Measurements from ENCODE around the gene BTBD10.
"Not testable (repeated sequence)": the region's sequence is repeated elsewhere in the genome, so short reads cannot be mapped to it uniquely, and the experiment has no call there.

The BTBD10 gene

DNA sequence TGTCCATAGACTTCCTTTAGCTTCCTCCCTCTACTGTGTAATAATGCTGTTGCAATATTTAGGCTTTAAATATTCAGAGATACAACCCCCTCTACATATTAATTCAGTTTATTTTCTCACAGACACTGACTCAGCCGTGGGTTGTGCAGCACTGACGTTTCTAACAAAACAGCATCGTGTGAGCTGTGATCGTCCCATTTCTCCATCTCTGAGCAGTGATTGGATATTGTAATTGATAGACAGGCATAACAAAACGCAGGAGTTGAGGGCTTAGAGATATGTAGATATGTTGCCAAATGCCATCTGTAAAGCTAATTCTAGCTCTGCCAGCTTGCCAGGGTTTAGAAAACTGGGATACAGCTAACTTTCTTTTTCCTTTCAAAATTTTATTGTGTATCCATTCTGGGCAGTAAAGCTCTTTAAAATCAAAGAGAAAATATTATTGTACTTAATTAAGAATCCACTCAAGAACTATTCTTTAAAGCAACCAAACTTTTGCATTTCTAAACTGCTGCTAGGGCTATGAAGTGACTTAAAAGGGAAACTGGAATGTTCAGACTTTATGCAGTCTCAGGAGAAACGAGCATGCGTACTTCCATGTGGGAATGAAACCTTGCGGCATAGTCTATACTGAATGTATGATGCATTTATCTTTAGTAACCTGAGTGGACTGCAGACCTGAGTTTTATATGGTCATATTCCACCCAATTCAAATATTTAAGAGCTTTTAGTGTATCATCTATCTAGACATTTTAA is 22.7 kb downstream of the BTBD10 start:
- DNase-seq (ENCODE audit: low spot score) = peak; percentile 63

DNA sequence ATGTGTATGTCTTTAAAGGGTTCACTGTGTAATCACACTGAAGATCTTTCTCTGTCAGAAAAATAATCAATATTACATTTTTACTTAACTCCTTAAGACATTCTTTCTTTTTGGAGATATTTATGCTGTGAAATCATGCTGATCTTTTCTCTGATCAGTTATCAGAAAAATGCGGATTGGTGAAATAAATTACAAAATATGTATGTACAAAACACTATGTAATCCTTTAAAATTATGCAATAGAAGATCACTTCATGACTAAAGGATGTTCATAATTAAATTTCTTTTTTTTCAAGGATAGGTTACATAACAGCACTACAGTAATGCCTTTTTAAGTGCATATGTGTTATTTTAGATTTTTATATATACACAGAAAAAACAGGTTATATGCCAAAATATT is 24.7 kb downstream of the BTBD10 start:
- no peak for DNase-seq (ENCODE audit: low spot score)

DNA sequence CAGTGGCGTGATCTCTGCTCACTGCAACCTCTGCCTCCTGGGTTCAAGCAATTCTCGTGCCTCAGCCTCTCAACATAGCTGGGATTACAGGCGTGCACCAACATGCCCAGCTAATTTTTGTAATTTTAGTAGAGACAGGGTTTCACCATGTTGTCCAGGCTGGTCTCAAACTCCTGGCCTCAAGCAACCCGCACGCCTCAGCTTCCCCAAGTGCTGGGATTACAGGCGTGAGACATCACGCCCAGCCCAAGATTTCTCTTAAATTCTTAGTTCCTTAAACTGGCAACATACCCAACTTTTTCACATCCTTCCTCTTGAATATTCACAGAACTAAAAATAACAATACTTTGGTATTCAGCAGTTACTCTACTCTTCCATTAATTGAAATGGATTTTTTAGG is 26.2 kb downstream of the BTBD10 start:
- DNase-seq (ENCODE audit: low spot score) = not testable (repeated sequence)

DNA sequence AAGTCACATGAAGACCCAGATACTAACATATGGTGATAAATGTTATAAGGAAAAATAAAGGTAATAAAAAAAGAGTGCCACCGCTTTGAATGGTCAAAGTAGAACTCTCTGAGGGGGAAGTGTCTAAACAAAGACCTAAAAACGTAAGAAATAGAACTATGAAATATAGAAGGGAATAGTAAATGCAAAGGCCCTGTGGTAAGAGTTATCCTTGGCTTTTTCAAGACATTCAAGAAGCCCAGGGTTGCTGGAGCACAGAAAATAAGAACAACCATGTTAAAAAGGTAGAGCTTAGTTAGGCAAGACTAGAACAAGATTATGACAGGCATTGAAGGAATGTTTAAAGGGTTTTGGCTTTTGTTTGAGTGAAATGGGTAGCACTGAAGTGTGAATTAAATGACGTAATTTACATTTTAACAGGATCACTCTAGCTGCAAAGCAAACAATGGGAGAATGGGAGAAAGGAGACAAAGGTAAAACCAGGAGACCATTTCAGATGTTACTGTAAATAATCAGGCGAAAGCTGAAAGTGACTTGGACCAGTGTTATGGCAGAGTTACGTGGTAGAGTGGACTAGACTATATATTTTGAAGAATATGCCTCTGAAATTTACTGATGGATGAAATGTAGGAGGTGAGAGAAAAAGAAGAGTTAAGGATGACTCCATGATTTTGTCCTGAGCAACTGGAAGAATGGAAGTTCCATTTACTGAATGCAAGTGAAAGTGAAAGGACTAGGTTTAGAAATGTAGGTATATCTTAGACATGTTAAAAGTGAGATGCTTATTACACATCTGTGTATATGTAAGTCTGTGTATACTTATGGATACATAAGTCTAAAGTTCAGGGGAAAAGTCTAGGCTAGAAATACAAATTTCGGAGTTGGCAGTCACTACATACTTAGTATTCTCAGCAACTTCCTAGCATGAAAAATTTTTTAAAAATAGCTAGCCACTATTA is 28.5 kb downstream of the BTBD10 start:
- no peak for DNase-seq (ENCODE audit: low spot score)

DNA sequence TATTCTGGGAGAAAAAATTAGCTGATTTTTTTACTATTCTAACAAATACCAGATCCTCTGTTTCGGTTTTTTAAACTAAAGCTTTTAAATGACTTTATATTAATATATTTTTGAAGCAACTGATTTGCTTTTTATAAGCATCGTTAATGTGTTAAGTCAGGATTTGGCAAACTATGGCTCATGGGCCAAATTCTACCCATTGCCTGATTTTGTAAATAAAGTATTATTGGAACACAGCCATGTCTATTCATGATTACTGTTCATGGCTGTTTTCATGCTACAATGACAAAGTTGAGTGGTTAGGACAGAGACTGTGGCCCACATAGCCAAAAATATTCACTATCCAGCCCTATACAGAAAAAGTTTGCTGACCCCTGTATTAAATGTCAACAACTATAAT is 29.6 kb downstream of the BTBD10 start:
- DNase-seq (ENCODE audit: low spot score) = no peak

DNA sequence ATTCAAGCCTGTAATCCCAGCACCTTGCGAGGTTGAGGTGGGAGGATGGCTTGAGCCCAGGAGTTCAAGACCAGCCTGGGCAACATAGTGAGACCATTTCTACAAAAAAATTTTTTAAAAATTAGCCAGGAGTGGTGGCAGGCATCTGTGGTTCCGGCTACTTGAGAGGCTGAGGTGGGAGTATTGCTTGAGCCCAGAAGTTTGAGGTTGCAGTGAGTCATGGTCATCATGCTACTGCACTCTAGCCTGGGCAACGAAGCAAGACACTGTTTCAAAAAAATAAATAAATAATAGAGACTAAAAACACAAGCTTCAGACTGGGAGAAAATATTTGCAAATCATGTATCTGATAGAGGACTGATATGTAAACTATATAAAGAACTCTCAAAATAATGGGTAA is 33.2 kb downstream of the BTBD10 start:
- DNase-seq (ENCODE audit: low spot score) = no peak

DNA sequence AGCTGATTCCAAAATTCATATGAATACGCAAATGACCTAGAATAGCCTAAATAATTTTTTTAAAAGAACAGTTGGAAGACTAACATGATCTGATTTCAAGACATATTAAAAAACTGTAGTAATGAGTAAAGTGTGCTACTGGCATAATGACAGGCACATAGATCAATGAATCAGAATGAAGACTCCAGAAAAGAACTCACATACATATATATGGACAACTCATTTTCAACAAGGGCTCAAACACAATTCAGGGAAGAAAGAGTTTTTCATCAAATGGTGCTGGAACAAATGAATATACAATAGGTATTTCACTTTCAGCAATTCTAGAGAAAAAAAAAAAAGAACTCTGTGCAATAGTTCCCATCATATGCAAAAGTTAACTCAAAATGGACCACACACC is 33.7 kb downstream of the BTBD10 start:
- DNase-seq (ENCODE audit: low spot score) = no peak

DNA sequence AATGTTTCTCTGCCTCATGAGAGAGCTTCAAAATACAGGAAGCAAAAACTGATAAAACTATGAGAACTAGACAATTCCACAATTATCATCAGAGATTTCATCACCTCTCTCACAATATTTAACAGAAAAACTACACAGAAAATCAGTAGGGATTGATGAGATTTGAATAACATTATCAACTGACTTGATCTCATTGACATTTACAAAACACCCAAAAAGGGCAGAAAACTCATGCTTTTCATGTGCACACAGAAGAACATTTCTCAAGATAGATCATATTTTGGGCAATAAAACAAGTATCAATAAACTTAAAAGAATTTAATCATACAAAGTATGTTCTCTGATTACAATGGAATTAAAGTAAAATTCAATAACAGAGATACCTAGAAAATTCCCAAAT is 35.6 kb downstream of the BTBD10 start:
- DNase-seq (ENCODE audit: low spot score) = no peak

DNA sequence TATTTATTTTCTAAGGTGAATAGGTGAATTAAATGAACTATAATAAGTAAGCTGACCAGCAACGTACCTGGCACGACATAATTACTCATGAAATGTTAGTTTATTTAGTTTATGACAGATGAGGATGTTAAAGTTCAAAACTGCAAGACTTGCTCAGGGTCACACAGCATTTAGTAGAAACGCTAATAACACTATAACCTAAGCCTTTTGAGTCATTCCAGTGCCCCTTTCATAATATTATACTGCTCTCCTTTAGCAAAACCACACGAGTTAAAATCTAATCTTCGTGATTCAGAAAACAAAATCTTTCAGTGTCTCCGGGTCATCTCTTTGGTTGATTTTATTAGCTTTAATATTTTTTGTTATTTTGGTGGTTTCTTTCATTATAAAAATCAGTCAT is 39.6 kb downstream of the BTBD10 start:
- DNase-seq (ENCODE audit: low spot score) = no peak

DNA sequence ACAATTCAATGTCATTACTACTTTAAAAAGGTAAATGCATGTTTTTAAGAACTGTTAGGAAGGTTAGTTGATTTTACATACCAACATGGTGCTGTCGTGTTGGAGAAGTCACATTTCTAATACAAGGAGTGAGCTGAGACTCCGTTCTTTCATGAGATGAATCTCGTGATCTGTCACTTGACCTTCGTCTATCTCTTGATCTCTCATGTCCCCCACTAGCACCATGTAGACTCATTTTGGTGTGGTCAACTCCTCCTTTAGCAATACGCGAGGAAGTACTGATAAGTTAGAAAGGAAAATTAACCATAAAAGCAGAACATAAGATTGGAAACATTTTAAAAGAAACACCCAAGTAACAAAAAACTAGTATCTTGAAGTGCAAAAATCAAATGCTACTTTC is 41.5 kb downstream of the BTBD10 start:
- no peak for DNase-seq (ENCODE audit: low spot score)

DNA sequence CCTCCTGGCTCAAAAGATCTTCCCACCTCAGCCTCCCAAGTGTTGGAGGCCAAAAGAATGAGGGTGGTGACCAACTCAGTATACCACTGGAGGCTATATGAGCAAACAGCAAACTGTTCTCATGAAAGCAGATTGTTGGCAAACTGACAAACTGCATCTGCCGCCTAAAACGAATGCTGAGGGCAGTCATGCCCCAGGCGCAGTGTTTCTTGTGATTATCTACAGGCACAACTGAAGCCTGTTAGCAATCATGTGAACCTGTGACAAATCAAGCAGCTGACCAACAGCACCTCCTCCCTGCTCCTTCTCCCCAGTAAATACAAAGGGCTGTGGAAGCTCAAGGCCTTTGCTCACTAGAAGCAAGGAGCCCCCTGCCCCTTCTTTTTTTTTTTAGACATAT is 47.8 kb downstream of the BTBD10 start:
- DNase-seq (ENCODE audit: low spot score) = no peak

DNA sequence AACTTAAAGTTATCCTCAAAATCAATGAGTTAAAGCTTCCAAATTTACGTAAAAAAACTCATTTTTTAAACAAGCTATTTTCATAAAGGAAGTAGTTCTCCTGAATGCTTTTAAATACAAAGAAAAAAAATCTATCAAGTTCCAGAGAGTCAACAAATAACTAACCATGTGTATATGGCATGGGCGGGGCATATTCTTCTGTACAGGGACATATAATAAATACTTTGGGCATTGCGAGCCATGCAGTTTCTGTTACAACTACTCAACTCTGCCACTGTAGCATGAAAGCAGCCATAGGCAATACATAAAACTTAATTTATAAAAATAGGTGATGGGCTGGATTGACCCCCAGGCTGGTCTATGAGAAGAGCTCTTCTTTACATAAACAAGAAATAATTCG is 57.8 kb downstream of the BTBD10 start:
- no peak for DNase-seq (ENCODE audit: low spot score)

DNA sequence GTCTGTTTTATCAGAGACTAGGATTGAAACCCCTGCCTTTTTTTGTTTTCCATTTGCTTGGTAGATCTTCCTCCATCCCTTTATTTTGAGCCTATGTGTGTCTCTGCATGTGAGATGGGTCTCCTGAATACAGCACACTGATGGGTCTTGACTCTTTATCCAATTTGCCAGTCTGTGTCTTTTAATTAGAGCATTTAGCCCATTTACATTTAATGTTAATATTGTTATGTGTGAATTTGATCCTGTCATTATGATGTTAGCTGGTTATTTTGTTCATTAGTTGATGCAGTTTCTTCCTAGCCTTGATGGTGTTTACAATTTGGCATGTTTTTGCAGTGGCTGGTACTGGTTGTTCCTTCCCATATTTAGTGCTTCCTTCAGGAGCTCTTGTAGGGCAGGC is 64.7 kb downstream of the BTBD10 start:
- DNase-seq (ENCODE audit: low spot score) = not testable (repeated sequence)

DNA sequence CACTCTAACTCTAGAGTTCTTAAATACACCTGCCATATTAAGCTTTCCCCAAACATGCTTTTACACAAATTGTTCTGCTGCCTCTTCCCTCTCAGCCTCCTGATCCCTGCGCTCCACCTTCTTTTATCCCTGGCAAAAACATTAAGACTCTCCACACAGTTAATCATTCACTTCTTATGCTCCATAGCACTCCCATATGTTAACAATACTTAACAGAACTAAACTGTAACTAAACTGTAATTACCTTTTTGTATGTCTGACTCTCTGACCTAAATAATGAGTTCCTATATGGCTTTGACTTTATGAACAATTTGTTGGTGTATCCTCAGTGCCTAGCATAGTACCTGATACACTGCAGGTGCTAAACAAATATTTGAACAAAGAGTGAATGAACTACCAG is 71.8 kb downstream of the BTBD10 start:
- DNase-seq (ENCODE audit: low spot score) = no peak

DNA sequence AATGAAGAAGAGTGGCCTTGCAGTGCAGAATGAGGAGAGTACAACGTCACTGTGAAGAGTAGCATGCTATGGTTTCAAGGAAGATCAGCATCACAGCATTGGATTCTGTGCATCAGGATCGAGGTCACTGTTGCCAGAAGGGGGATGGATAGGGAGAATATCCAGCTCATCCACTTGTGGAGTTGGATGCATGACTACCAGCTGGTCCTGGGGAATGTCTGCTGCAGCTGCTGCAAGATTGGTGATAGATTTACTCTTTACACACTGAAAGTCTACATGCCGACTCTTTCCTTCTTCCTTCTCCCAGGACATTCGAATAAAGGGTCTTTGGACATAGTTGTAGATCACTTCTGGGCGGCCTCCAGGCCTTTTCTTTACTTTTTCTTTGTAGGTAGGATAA is 74.3 kb downstream of the BTBD10 start:
- no peak for DNase-seq (ENCODE audit: low spot score)

DNA sequence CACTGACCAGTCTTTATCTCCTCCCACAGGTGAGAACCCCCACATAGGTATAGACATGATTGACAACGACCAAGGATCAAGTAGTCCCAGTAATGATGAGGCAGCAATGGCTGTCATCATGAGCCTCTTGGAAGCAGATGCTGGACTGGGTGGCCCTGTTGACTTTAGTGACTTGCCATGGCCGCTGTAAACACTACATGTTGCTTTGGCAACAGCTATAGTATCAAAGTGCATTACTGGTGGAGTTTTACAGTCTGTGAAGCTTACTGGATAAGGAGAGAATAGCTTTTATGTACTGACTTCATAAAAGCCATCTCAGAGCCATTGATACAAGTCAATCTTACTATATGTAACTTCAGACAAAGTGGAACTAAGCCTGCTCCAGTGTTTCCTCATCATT is 76.5 kb downstream of the BTBD10 start:
- peak; percentile 18 for DNase-seq (ENCODE audit: low spot score)

DNA sequence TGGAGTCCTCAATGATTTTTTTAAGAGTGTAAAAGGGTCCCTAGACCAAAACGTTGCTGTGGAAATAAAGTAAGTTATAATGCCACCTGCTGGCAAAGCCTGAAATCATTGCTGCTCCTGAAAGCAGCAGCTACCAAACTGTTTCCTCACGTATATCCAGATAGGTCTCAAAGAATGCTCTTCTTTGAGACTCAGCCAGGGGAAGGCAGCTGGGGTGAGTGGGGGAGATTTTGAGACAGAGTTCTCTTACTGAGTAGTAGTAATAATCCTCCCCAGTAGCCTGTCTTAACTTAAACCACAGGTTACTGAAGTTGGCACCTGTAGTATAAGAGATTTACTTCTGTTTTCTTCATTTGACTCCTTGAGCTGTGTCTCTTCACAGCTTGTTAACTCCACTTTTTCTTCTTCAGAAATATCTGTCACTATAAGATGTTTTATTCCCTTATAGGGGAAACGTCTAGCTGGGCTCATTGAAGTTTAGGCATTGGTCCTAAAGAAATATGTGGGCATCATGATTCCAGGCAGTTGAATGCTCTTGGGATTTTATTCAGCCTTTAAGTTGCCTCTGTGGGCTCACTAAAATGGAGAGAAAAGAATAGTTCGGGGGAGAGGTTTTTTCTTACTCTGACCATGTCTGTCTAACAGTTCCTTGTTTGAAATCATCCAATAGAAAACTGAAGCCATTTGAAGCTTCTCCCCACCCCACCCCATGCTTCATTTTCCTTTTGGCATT is 77.9 kb downstream of the BTBD10 start:
- DNase-seq (ENCODE audit: low spot score) = peak; percentile 53

DNA sequence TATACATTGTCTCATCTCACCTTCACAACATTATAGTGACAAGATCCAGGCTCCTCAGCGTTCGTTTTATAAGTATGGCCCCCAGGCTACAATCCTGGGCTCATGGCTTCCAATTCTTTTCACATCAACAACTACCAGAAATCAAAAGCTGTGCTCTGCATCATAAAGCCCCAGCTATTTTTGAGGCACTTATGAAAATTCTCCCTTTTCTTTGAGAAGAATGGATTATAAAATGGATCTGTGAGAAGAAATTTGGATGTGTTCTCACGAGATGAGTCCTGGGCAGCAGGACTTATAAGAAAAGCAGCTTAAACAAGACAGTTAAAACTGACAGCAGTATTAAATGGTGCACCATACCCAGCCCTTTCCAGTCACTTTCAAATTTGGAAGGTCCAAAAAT is 80.3 kb downstream of the BTBD10 start:
- no peak for DNase-seq (ENCODE audit: low spot score)

DNA sequence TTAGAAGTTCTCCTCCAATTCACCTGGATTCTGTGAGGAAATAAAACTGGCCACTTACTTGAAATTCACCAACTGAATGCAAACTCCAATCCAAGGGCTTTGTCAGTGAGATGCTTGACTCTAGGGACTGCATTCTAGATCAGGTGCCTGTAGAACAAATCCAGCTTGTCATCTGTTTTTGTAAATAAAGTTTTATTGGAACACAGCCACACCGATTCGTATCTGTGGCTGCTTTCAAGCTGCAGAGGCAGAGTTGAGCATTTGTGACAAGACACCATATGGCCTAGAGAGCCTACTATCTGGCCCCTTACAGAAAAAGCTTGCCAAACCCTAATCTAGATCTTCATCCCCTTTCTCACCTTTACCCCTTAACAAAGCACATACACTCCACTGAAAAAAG is 82.3 kb downstream of the BTBD10 start:
- DNase-seq (ENCODE audit: low spot score) = no peak

DNA sequence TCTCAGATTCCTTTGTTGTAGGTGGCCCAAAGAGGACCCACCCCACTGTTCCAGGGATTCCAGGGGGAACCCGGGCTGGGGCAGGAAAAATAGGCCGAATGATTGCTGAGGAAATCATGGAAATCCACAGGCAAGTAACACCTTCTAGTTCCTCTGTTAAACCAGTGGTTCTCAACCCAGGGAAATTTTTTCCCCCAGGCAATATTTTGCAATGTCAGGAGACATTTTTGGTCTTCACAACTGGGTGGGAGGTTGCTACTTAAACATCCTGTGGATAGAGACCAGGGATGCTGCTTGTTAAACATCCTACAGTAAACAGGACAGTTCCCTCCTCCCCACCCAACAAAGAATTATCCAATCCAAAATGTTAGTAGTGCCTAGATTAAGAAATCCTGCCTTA is 84.7 kb downstream of the BTBD10 start:
- no peak for DNase-seq (ENCODE audit: low spot score)

DNA sequence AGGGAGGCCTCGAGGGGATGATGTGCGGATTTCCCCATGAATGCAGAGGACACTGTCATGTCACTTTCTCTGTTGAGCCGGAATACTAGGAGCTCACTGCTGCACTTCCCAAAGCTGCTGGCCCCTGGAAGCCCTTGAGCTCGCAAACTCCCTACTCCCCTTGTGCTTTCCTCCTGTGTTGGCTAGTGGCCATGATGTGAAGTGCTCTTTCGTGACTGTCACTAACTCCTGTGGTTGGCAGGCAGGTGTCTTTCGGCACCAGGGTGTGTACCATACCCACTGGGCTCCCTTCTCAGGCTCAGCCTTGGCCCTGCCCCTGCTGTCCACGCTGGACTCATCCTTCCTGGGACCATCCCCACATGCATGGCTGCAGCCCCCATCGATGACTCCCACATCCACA is 86.2 kb downstream of the BTBD10 start:
- no peak for DNase-seq (ENCODE audit: low spot score)

DNA sequence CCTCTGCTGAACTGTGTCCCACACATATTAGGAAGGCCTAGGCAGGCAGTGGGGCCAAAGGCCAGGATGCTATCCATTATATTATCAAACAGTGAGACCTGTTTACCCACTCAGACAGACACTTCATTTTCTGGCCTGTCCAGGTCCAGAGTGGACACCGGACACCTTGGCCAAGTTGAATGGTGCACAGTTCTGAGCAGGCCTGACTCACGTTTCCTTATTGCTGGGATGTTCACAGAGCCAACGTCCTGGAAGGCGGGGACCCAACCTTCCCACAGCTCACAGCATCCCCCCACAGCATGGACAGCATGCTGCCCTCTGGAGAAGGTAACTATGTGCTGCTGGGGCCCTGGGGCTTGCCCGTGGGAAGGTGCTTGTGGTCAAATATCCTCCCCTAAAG is 86.6 kb downstream of the BTBD10 start:
- DNase-seq (ENCODE audit: low spot score) = no peak

DNA sequence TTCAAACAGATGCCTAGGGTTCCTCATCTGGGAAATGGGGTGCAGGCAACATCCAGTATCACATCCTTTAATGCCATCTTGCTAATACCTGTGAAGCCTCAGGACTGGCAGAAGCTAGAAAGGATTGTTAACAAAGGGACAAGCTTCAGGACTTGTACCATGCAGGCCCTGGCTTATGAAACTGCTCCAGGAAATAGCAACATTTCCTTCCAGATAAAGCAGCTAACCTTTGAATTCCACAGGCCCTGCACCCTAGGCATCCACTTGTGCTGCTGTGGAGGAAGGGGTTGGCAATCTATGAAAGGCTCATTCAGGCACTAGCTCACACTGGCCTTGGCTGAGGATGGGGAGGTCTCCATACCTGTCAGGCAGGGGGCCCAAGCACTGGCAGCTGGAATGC is 87.2 kb downstream of the BTBD10 start:
- DNase-seq (ENCODE audit: low spot score) = no peak
